ENCODE data around the gene CYB5D1.
A peak's percentile ranks its signal among the peaks of the same experiment; 100 is the strongest.

Gene CYB5D1

GRCh38 chr17:7846063-7846735 lies 11.6 kb upstream of the CYB5D1 start:
- Histone ChIP-seq H3K4me1 (ENCODE audit: control insufficient read depth in 2 of 2, insufficient read depth in 1 of 2, low read depth in 1 of 2, low read length in 2 of 2) (peaks cover 9 to 19% of the 10 kb centered on the region in 2 donors), H2BK12ac (ENCODE audit: low read length) (no peak overlapping the region), H2AFZ (ENCODE audit: low read length) (no peak overlapping the region), H3K36me3 (replicated peaks in 1 of 2; ENCODE audit: control insufficient read depth in 2 of 2, insufficient read depth in 2 of 2, low read length in 2 of 2) (peaks cover 43 to 56% of the 10 kb centered on the region in 2 donors), H4K91ac (ENCODE audit: low read depth, low read length, poor library complexity) (no peak overlapping the region), H2BK15ac (ENCODE audit: low read length) (no peak overlapping the region), H3K79me1 (ENCODE audit: low read depth, low read length) (peaks cover 38% of the 10 kb centered on the region), H3K18ac (ENCODE audit: low read length) (no peak overlapping the region), H2AK5ac (ENCODE audit: low read depth, low read length) (no peak overlapping the region), H3K4me2 (ENCODE audit: insufficient read depth, low read length, poor library complexity, severe bottlenecking) (no peak overlapping the region), H3K4ac (ENCODE audit: low read length) (no peak overlapping the region), H4K8ac (ENCODE audit: low read depth, low read length) (no peak overlapping the region), H3K27me3 (ENCODE audit: control insufficient read depth in 3 of 3, insufficient read depth in 3 of 3, low read depth in 1 of 3, low read length in 3 of 3) (no peaks in the 10 kb centered on the region), H3K23ac (ENCODE audit: low read depth, low read length, poor library complexity) (no peak overlapping the region), H3K9me3 (replicated peaks in 1 of 2; ENCODE audit: control insufficient read depth in 2 of 2, insufficient read depth in 1 of 2, low read depth in 1 of 2, low read length in 2 of 2) (no peaks in the 10 kb centered on the region), H2BK5ac (ENCODE audit: low read length) (no peak overlapping the region), H3K14ac (ENCODE audit: low read length) (no peak overlapping the region), H3K4me3 (ENCODE audit: low read length in 2 of 2) (no peak overlapping the region), H3K9ac (ENCODE audit: low read depth, low read length, poor library complexity) (no peak overlapping the region), H3K27ac (replicated peaks; ENCODE audit: low read length) (no peak overlapping the region), H2BK120ac (ENCODE audit: low read depth, low read length) (no peak overlapping the region)
- DNase-seq (ENCODE audit: low spot score), result no peak
- no CpG with 5 or more reads among the region's 22 CpGs for WGBS, 2 donors (ENCODE audit: extremely low coverage in 2 of 2, insufficient read length in 2 of 2, insufficient replicate concordance in 1 of 2)

GRCh38 chr17:7846765-7847661 lies 10.8 kb upstream of the CYB5D1 start:
- H3K4ac ChIP-seq (ENCODE audit: low read length), result no peak overlapping the region
- H3K4me3 ChIP-seq (ENCODE audit: low read length in 2 of 2), result no peak overlapping the region
- WGBS, 2 donors (ENCODE audit: extremely low coverage in 2 of 2, insufficient read length in 2 of 2, insufficient replicate concordance in 1 of 2), result no CpG with 5 or more reads among the region's 34 CpGs
- no peak for DNase-seq (ENCODE audit: low spot score)
- H3K23ac ChIP-seq (ENCODE audit: low read depth, low read length, poor library complexity), result no peak overlapping the region
- no peak overlapping the region for H2BK12ac ChIP-seq (ENCODE audit: low read length)
- H3K9ac ChIP-seq (ENCODE audit: low read depth, low read length, poor library complexity), result peak overlapping the region; percentile 44
- peaks cover 0 to 1% (median 0%) of the 10 kb centered on the region in 3 experiments for H3K27me3 ChIP-seq (ENCODE audit: control insufficient read depth in 3 of 3, insufficient read depth in 3 of 3, low read depth in 1 of 3, low read length in 3 of 3)
- no peak overlapping the region for H2AK5ac ChIP-seq (ENCODE audit: low read depth, low read length)
- H3K4me2 ChIP-seq (ENCODE audit: insufficient read depth, low read length, poor library complexity, severe bottlenecking), result no peak overlapping the region
- peaks cover 40% of the 10 kb centered on the region for H3K79me1 ChIP-seq (ENCODE audit: low read depth, low read length)
- H2AFZ ChIP-seq (ENCODE audit: low read length), result no peak overlapping the region
- H3K14ac ChIP-seq (ENCODE audit: low read length), result no peak overlapping the region
- H3K27ac ChIP-seq (replicated peaks; ENCODE audit: low read length), result no peak overlapping the region
- H4K91ac ChIP-seq (ENCODE audit: low read depth, low read length, poor library complexity), result no peak overlapping the region
- H2BK120ac ChIP-seq (ENCODE audit: low read depth, low read length), result no peak overlapping the region
- H4K8ac ChIP-seq (ENCODE audit: low read depth, low read length), result no peak overlapping the region
- peaks cover 49 to 63% of the 10 kb centered on the region in 2 donors for H3K36me3 ChIP-seq (replicated peaks in 1 of 2; ENCODE audit: control insufficient read depth in 2 of 2, insufficient read depth in 2 of 2, low read length in 2 of 2)
- H3K18ac ChIP-seq (ENCODE audit: low read length), result no peak overlapping the region
- H2BK5ac ChIP-seq (ENCODE audit: low read length), result no peak overlapping the region
- peaks cover 12 to 16% of the 10 kb centered on the region in 2 donors for H3K4me1 ChIP-seq (ENCODE audit: control insufficient read depth in 2 of 2, insufficient read depth in 1 of 2, low read depth in 1 of 2, low read length in 2 of 2)
- no peaks in the 10 kb centered on the region for H3K9me3 ChIP-seq (replicated peaks in 1 of 2; ENCODE audit: control insufficient read depth in 2 of 2, insufficient read depth in 1 of 2, low read depth in 1 of 2, low read length in 2 of 2)
- no peak overlapping the region for H2BK15ac ChIP-seq (ENCODE audit: low read length)

DNA sequence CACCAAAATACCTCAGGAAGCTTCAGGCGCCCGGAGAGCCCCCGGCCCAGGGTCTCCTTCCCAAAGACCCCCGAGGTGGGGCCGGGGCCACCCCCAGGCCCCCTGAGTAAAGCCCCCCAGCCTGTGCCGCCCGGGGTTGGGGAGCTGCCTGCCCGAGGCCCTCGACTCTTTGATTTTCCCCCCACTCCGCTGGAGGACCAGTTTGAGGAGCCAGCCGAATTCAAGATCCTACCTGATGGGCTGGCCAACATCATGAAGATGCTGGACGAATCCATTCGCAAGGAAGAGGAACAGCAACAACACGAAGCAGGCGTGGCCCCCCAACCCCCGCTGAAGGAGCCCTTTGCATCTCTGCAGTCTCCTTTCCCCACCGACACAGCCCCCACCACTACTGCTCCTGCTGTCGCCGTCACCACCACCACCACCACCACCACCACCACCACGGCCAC lies 9.6 kb upstream of the CYB5D1 start:
- H3K4ac ChIP-seq (ENCODE audit: low read length), result no peak overlapping the region
- H3K14ac ChIP-seq (ENCODE audit: low read length), result no peak overlapping the region
- no CpG with 5 or more reads among the region's 20 CpGs for WGBS, 2 donors (ENCODE audit: extremely low coverage in 2 of 2, insufficient read length in 2 of 2, insufficient replicate concordance in 1 of 2)
- H2BK5ac ChIP-seq (ENCODE audit: low read length), result no peak overlapping the region
- no peak overlapping the region for H3K4me2 ChIP-seq (ENCODE audit: insufficient read depth, low read length, poor library complexity, severe bottlenecking)
- H3K23ac ChIP-seq (ENCODE audit: low read depth, low read length, poor library complexity), result no peak overlapping the region
- peaks cover 35% of the 10 kb centered on the region for H3K79me1 ChIP-seq (ENCODE audit: low read depth, low read length)
- no peak overlapping the region for H3K18ac ChIP-seq (ENCODE audit: low read length)
- no peak overlapping the region for H2AFZ ChIP-seq (ENCODE audit: low read length)
- peaks cover 10 to 15% of the 10 kb centered on the region in 2 donors for H3K4me1 ChIP-seq (ENCODE audit: control insufficient read depth in 2 of 2, insufficient read depth in 1 of 2, low read depth in 1 of 2, low read length in 2 of 2)
- no peak overlapping the region for H2BK12ac ChIP-seq (ENCODE audit: low read length)
- H3K36me3 ChIP-seq (replicated peaks in 1 of 2; ENCODE audit: control insufficient read depth in 2 of 2, insufficient read depth in 2 of 2, low read length in 2 of 2), result peaks cover 60 to 75% of the 10 kb centered on the region in 2 donors
- H3K9me3 ChIP-seq (replicated peaks in 1 of 2; ENCODE audit: control insufficient read depth in 2 of 2, insufficient read depth in 1 of 2, low read depth in 1 of 2, low read length in 2 of 2), result no peaks in the 10 kb centered on the region
- no peak overlapping the region for H2BK15ac ChIP-seq (ENCODE audit: low read length)
- no peak for DNase-seq (ENCODE audit: low spot score)
- H4K91ac ChIP-seq (ENCODE audit: low read depth, low read length, poor library complexity), result no peak overlapping the region
- H3K9ac ChIP-seq (ENCODE audit: low read depth, low read length, poor library complexity), result no peak overlapping the region
- H3K4me3 ChIP-seq (ENCODE audit: low read length in 2 of 2), result no peak overlapping the region
- H3K27ac ChIP-seq (replicated peaks; ENCODE audit: low read length), result no peak overlapping the region
- H3K27me3 ChIP-seq (ENCODE audit: control insufficient read depth in 3 of 3, insufficient read depth in 3 of 3, low read depth in 1 of 3, low read length in 3 of 3), result peaks cover 0 to 8% (median 0%) of the 10 kb centered on the region in 3 experiments
- no peak overlapping the region for H4K8ac ChIP-seq (ENCODE audit: low read depth, low read length)
- H2AK5ac ChIP-seq (ENCODE audit: low read depth, low read length), result no peak overlapping the region
- H2BK120ac ChIP-seq (ENCODE audit: low read depth, low read length), result no peak overlapping the region

GRCh38 chr17:7848739-7849129 lies 9.1 kb upstream of the CYB5D1 start:
- no CpG with 5 or more reads among the region's 21 CpGs for WGBS, 2 donors (ENCODE audit: extremely low coverage in 2 of 2, insufficient read length in 2 of 2, insufficient replicate concordance in 1 of 2)
- H3K27me3 ChIP-seq (ENCODE audit: control insufficient read depth in 3 of 3, insufficient read depth in 3 of 3, low read depth in 1 of 3, low read length in 3 of 3), result peaks cover 0 to 9% (median 0%) of the 10 kb centered on the region in 3 experiments
- no peak overlapping the region for H4K91ac ChIP-seq (ENCODE audit: low read depth, low read length, poor library complexity)
- H2BK5ac ChIP-seq (ENCODE audit: low read length), result no peak overlapping the region
- no peak overlapping the region for H3K27ac ChIP-seq (replicated peaks; ENCODE audit: low read length)
- H2AK5ac ChIP-seq (ENCODE audit: low read depth, low read length), result no peak overlapping the region
- no peak overlapping the region for H3K23ac ChIP-seq (ENCODE audit: low read depth, low read length, poor library complexity)
- no peaks in the 10 kb centered on the region for H3K9me3 ChIP-seq (replicated peaks in 1 of 2; ENCODE audit: control insufficient read depth in 2 of 2, insufficient read depth in 1 of 2, low read depth in 1 of 2, low read length in 2 of 2)
- no peak overlapping the region for H4K8ac ChIP-seq (ENCODE audit: low read depth, low read length)
- H2BK15ac ChIP-seq (ENCODE audit: low read length), result no peak overlapping the region
- H3K4me2 ChIP-seq (ENCODE audit: insufficient read depth, low read length, poor library complexity, severe bottlenecking), result no peak overlapping the region
- no peak overlapping the region for H3K4me3 ChIP-seq (ENCODE audit: low read length in 2 of 2)
- no peak overlapping the region for H3K14ac ChIP-seq (ENCODE audit: low read length)
- H2BK120ac ChIP-seq (ENCODE audit: low read depth, low read length), result no peak overlapping the region
- H3K36me3 ChIP-seq (replicated peaks in 1 of 2; ENCODE audit: control insufficient read depth in 2 of 2, insufficient read depth in 2 of 2, low read length in 2 of 2), result peaks cover 60 to 75% of the 10 kb centered on the region in 2 donors
- peaks cover 34% of the 10 kb centered on the region for H3K79me1 ChIP-seq (ENCODE audit: low read depth, low read length)
- peaks cover 9 to 15% of the 10 kb centered on the region in 2 donors for H3K4me1 ChIP-seq (ENCODE audit: control insufficient read depth in 2 of 2, insufficient read depth in 1 of 2, low read depth in 1 of 2, low read length in 2 of 2)
- no peak for DNase-seq (ENCODE audit: low spot score)
- no peak overlapping the region for H3K4ac ChIP-seq (ENCODE audit: low read length)
- no peak overlapping the region for H3K9ac ChIP-seq (ENCODE audit: low read depth, low read length, poor library complexity)
- H2AFZ ChIP-seq (ENCODE audit: low read length), result no peak overlapping the region
- H3K18ac ChIP-seq (ENCODE audit: low read length), result no peak overlapping the region
- no peak overlapping the region for H2BK12ac ChIP-seq (ENCODE audit: low read length)

Measured in neuronal stem cell (in vitro differentiated cells).